ENCODE results near the gene CLDND2. TPM values are rescaled to one million over a fixed set of nuclear protein-coding genes. Genes with fewer than 3 reads are reported as not detected.
"Not testable (repeated sequence)": the region's sequence is repeated elsewhere in the genome, so short reads cannot be mapped to it uniquely, and the experiment has no call there.

CLDND2 gene
- total RNA-seq, 1 donor from 2014 or later = 0.97 TPM

- no peak for DNase-seq (ENCODE audit: extremely low spot score, unreplicated experiment)
- Mint-ChIP-seq H3K27me3 (no peaks in the 10 kb centered on the region), H3K27ac (no peak overlapping the region), H3K36me3 (no peaks in the 10 kb centered on the region), H3K4me1 (ENCODE audit: unreplicated experiment) (no peaks in the 10 kb centered on the region), H3K9me3 (no peaks in the 10 kb centered on the region), H3K4me3 (no peak overlapping the region)
- TF ChIP-seq CTCF (conservative IDR thresholded peaks at IDR 0.05) = no peak
These were observed 42.3 kb upstream of the CLDND2 start for GRCh38 chr19:51410950-51411748.

- Mint-ChIP-seq H3K9me3 (peaks cover 8% of the 10 kb centered on the region), H3K4me1 (ENCODE audit: unreplicated experiment) (no peaks in the 10 kb centered on the region), H3K27ac (no peak overlapping the region), H3K36me3 (peaks cover 4% of the 10 kb centered on the region), H3K4me3 (no peak overlapping the region), H3K27me3 (no peaks in the 10 kb centered on the region)
- peak; percentile 62 for TF ChIP-seq CTCF (conservative IDR thresholded peaks at IDR 0.05)
- no peak for DNase-seq (ENCODE audit: extremely low spot score, unreplicated experiment)
These were observed 38.8 kb upstream of the CLDND2 start for GRCh38 chr19:51407511-51408131.

GRCh38 chr19:51402117-51402516 is 33.3 kb upstream of the CLDND2 start:
- no peaks in the 10 kb centered on the region for H3K27me3 Mint-ChIP-seq

GRCh38 chr19:51399936-51400335 is 31.1 kb upstream of the CLDND2 start:
- Mint-ChIP-seq H3K4me1 (ENCODE audit: unreplicated experiment) (peaks cover 14% of the 10 kb centered on the region), H3K9me3 (peaks cover 21% of the 10 kb centered on the region)
- not testable (repeated sequence) for DNase-seq (ENCODE audit: extremely low spot score, unreplicated experiment); H3K4me3 Mint-ChIP-seq; H3K36me3 Mint-ChIP-seq; H3K27me3 Mint-ChIP-seq; H3K27ac Mint-ChIP-seq

More at GRCh38 chr19:51402117-51402516, 33.3 kb upstream of the CLDND2 start:
- peaks cover 7% of the 10 kb centered on the region for H3K36me3 Mint-ChIP-seq
- DNase-seq (ENCODE audit: extremely low spot score, unreplicated experiment) = no peak
- H3K4me3 Mint-ChIP-seq = no peak overlapping the region
- no peak overlapping the region for H3K27ac Mint-ChIP-seq
- TF ChIP-seq CTCF (conservative IDR thresholded peaks at IDR 0.05) = no peak
- peaks cover 11% of the 10 kb centered on the region for H3K4me1 Mint-ChIP-seq (ENCODE audit: unreplicated experiment)
- peaks cover 20% of the 10 kb centered on the region for H3K9me3 Mint-ChIP-seq

GRCh38 chr19:51399231-51399630 is 30.4 kb upstream of the CLDND2 start:
- H3K4me1 Mint-ChIP-seq (ENCODE audit: unreplicated experiment) = peaks cover 17% of the 10 kb centered on the region
- peaks cover 7% of the 10 kb centered on the region for H3K36me3 Mint-ChIP-seq
- TF ChIP-seq CTCF (conservative IDR thresholded peaks at IDR 0.05) = no peak
- H3K27me3 Mint-ChIP-seq = no peaks in the 10 kb centered on the region
- DNase-seq (ENCODE audit: extremely low spot score, unreplicated experiment) = no peak
- no peak overlapping the region for H3K27ac Mint-ChIP-seq
- H3K4me3 Mint-ChIP-seq = no peak overlapping the region
- H3K9me3 Mint-ChIP-seq = peaks cover 21% of the 10 kb centered on the region

- H3K36me3 Mint-ChIP-seq = peaks cover 3% of the 10 kb centered on the region
- peaks cover 20% of the 10 kb centered on the region for H3K9me3 Mint-ChIP-seq
- TF ChIP-seq CTCF (conservative IDR thresholded peaks at IDR 0.05) = peak; percentile 70
- H3K27ac Mint-ChIP-seq = peak overlapping the region; percentile 65
- H3K4me1 Mint-ChIP-seq (ENCODE audit: unreplicated experiment) = peaks cover 22% of the 10 kb centered on the region
- peak overlapping the region; percentile 70 for H3K4me3 Mint-ChIP-seq
- H3K27me3 Mint-ChIP-seq = no peaks in the 10 kb centered on the region
- DNase-seq (ENCODE audit: extremely low spot score, unreplicated experiment) = no peak
These were observed 29.4 kb upstream of the CLDND2 start for GRCh38 chr19:51398096-51398704.

GRCh38 chr19:51397453-51397852 is 28.6 kb upstream of the CLDND2 start:
- H3K4me3 Mint-ChIP-seq = peak overlapping the region; percentile 70
- not testable (repeated sequence) for DNase-seq (ENCODE audit: extremely low spot score, unreplicated experiment); H3K36me3 Mint-ChIP-seq; H3K27me3 Mint-ChIP-seq
- peak overlapping the region; percentile 65 for H3K27ac Mint-ChIP-seq
- H3K9me3 Mint-ChIP-seq = peaks cover 17% of the 10 kb centered on the region
- H3K4me1 Mint-ChIP-seq (ENCODE audit: unreplicated experiment) = peaks cover 22% of the 10 kb centered on the region
